Measurements from ENCODE around the gene DPEP1. TPM values are rescaled to one million over a fixed set of nuclear protein-coding genes. Genes with fewer than 3 reads are reported as not detected.

The DPEP1 gene
- total RNA-seq, 1 experiment from 2014 or later, result 0.49 TPM

DNA sequence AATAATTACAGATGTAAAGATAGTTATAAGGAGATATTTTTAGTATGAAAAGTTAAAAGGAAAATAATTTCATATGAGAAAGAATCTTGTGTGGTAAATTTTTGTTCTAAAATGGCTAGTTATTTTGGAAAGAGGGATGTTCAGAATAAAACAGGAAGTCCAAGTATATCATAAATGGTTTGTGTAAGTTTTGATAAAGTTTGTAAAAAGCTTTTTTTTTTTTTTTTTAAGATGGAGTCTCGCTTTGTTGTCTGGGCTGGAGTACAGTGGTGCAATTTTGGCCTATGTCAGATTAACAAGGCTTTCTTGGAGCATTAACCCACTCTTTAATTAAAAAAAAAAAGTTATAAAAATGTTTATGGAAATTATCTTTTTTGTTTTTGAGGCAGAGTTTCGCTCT lies 64.8 kb downstream of the DPEP1 start:
- TF ChIP-seq, protein P1, sequence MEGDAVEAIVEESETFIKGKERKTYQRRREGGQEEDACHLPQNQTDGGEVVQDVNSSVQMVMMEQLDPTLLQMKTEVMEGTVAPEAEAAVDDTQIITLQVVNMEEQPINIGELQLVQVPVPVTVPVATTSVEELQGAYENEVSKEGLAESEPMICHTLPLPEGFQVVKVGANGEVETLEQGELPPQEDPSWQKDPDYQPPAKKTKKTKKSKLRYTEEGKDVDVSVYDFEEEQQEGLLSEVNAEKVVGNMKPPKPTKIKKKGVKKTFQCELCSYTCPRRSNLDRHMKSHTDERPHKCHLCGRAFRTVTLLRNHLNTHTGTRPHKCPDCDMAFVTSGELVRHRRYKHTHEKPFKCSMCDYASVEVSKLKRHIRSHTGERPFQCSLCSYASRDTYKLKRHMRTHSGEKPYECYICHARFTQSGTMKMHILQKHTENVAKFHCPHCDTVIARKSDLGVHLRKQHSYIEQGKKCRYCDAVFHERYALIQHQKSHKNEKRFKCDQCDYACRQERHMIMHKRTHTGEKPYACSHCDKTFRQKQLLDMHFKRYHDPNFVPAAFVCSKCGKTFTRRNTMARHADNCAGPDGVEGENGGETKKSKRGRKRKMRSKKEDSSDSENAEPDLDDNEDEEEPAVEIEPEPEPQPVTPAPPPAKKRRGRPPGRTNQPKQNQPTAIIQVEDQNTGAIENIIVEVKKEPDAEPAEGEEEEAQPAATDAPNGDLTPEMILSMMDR (conservative IDR thresholded peaks at IDR 0.05; ENCODE audit: low read depth, low read length), result no peak
- no peak for TF ChIP-seq EZH2 (IDR thresholded peaks at IDR 0.05; ENCODE audit: borderline replicate concordance, low read depth, low read length, poor library complexity, severe bottlenecking)
- CTCF ChIA-PET, result no interaction called here

DNA sequence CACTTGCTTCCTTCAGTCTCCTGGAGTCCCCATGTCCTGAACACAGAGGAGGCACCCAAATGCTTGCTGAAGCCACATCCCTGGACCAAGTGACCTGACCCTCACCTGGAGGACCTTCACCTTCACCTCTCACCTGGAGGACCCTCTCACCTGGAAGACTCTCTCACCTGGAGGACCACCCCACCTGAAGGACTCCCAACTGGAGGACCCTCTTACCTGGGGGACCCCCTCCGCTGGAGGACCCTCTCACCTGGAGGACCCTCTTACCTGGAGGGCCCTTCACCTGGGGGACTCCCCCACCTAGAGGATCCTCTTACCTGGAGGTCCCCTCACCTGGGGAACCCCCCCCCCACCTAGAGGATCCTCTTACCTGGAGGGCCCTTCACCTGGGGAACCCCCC lies 72.5 kb downstream of the DPEP1 start:
- Histone ChIP-seq H3K27me3 (replicated peaks; ENCODE audit: insufficient read depth, low read depth, low read length, poor library complexity) (no peaks in the 10 kb centered on the region), H3K4me3 (ENCODE audit: low read depth, low read length, poor library complexity, severe bottlenecking) (no peak overlapping the region), H3K4me1 (ENCODE audit: insufficient read depth, low read length, poor library complexity, severe bottlenecking) (peaks cover 7% of the 10 kb centered on the region), H3K9me3 (ENCODE audit: low read depth, low read length, poor library complexity, severe bottlenecking) (no peaks in the 10 kb centered on the region), H3K36me3 (ENCODE audit: insufficient read depth, low read length, poor library complexity, severe bottlenecking) (peaks cover 30% of the 10 kb centered on the region), H3K27ac (ENCODE audit: low read depth, low read length, poor library complexity, severe bottlenecking) (no peak overlapping the region)
- no TSS peak for BruUV-seq (replicated peaks)
- CTCF ChIA-PET, result no interaction called here
- POLR2A ChIA-PET (ENCODE audit: low non-redundant PET), result no interaction called here
- DNase-seq (ENCODE audit: low spot score), result no peak
- TF ChIP-seq, protein P1 (conservative IDR thresholded peaks at IDR 0.05; ENCODE audit: low read depth, low read length), result no peak
- no peak for TF ChIP-seq EZH2 (IDR thresholded peaks at IDR 0.05; ENCODE audit: borderline replicate concordance, low read depth, low read length, poor library complexity, severe bottlenecking)
- intact Hi-C loops (cut with micrococcal nuclease; ENCODE audit: unreplicated experiment), result no loop called here

More for the DNA sequence above, 64.8 kb downstream of the DPEP1 start:
- intact Hi-C loops (cut with micrococcal nuclease; ENCODE audit: unreplicated experiment), result no loop called here
- Histone ChIP-seq H3K36me3 (ENCODE audit: insufficient read depth, low read length, poor library complexity, severe bottlenecking) (peaks cover 6% of the 10 kb centered on the region), H3K27ac (ENCODE audit: low read depth, low read length, poor library complexity, severe bottlenecking) (no peak overlapping the region), H3K27me3 (replicated peaks; ENCODE audit: insufficient read depth, low read depth, low read length, poor library complexity) (no peaks in the 10 kb centered on the region), H3K4me1 (ENCODE audit: insufficient read depth, low read length, poor library complexity, severe bottlenecking) (no peaks in the 10 kb centered on the region), H3K9me3 (ENCODE audit: low read depth, low read length, poor library complexity, severe bottlenecking) (peaks cover 13% of the 10 kb centered on the region), H3K4me3 (ENCODE audit: low read depth, low read length, poor library complexity, severe bottlenecking) (no peak overlapping the region)
- BruUV-seq (replicated peaks), result no TSS peak
- POLR2A ChIA-PET (ENCODE audit: low non-redundant PET), result no interaction called here
- DNase-seq (ENCODE audit: low spot score), result no peak

DNA sequence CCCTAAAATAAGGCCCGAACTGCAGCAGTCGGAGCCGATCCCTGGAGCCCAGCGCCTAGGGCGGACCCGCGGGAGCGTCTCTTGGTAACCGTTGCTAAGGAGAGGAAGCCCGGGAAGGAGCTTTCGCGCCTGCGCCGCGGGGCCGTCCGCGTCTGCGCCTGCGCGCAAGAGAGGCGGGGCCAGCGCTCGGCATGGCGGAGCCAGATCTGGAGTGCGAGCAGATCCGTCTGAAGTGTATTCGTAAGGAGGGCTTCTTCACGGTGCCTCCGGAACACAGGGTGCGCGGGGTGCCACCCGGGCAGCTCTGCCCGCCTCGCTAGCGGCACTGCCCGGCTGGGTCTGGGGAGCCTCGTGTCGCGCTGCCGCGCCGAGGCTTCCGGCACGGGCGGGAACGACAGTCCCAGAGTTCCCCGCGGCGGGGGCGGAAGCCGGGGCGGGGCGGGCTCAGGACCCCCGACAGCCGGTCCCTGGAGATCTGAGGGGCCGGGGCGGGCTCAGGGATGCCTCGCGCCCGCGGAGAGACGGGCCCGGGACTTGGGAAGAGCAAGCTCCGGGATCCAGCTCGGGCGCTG lies 73.2 kb downstream of the DPEP1 start, which contains the start of gene CDK10:
Gene CDK10 (plus strand): TSS at position 170 of the 572 bp plus-strand sequence. CDS start 22 bp downstream, at position 192.
- no TSS peak for BruUV-seq (replicated peaks)

More for the DNA sequence above, 73.2 kb downstream of the DPEP1 start, which contains the start of gene CDK10:
- peak; percentile 96 for DNase-seq (ENCODE audit: low spot score)
- TF ChIP-seq, protein P1 (conservative IDR thresholded peaks at IDR 0.05; ENCODE audit: low read depth, low read length), result no peak
- TF ChIP-seq EZH2 (IDR thresholded peaks at IDR 0.05; ENCODE audit: borderline replicate concordance, low read depth, low read length, poor library complexity, severe bottlenecking), result no peak
- peaks cover 7% of the 10 kb centered on the region for H3K4me1 ChIP-seq (ENCODE audit: insufficient read depth, low read length, poor library complexity, severe bottlenecking)
- ChIA-PET POLR2A (ENCODE audit: low non-redundant PET) (no interaction called here), CTCF (interaction anchor here (0.5 to 0.8 kb wide), 2 partner anchors 70 to 84 kb away, joined by 3 read pairs; no protein-coding TSS in a partner anchor)
- peaks cover 35% of the 10 kb centered on the region for H3K36me3 ChIP-seq (ENCODE audit: insufficient read depth, low read length, poor library complexity, severe bottlenecking)
- no peaks in the 10 kb centered on the region for H3K27me3 ChIP-seq (replicated peaks; ENCODE audit: insufficient read depth, low read depth, low read length, poor library complexity)
- peak within 1 kb of the TSS; percentile 95 for H3K27ac ChIP-seq (ENCODE audit: low read depth, low read length, poor library complexity, severe bottlenecking)
- intact Hi-C loops (cut with micrococcal nuclease; ENCODE audit: unreplicated experiment), result no loop called here
- H3K9me3 ChIP-seq (ENCODE audit: low read depth, low read length, poor library complexity, severe bottlenecking), result no peaks in the 10 kb centered on the region
- H3K4me3 ChIP-seq (ENCODE audit: low read depth, low read length, poor library complexity, severe bottlenecking), result peak within 1 kb of the TSS; percentile 72
